ENCODE results near the gene SAA4. TPM values are rescaled to one million over a fixed set of nuclear protein-coding genes. Genes with fewer than 3 reads are reported as not detected.

The SAA4 gene
- total and polyA plus RNA-seq, 2 of the 8 experiments (the other 6 are each of a cell fraction or from before 2014, with no cell fraction given) = not detected

GRCh38 chr11:18229501-18229900, 7.1 kb downstream of the SAA4 start:
- FAIRE-seq = no peak

More at GRCh38 chr11:18229501-18229900, 7.1 kb downstream of the SAA4 start:
- no peaks in the 10 kb centered on the region for H3K23me2 ChIP-seq (ENCODE audit: low read depth, low read length)
- H3K56ac ChIP-seq (replicated peaks; ENCODE audit: insufficient read length, low read depth, low read length) = no peak overlapping the region
- H3K27ac ChIP-seq (ENCODE audit: low read depth, low read length) = no peak overlapping the region
- H3K27me3 ChIP-seq (replicated peaks in 1 of 4; ENCODE audit: control insufficient read depth in 3 of 4, extremely low read depth in 1 of 4, insufficient read depth in 3 of 4, low read length in 3 of 4) = no peaks in the 10 kb centered on the region
- H2AK5ac ChIP-seq (ENCODE audit: low read depth, low read length) = no peak overlapping the region; the same call in 1 of the 2 replicates
- H4K20me1 ChIP-seq (replicated peaks in 1 of 2; ENCODE audit: control insufficient read depth in 1 of 2, insufficient read depth in 2 of 2, low read length in 2 of 2) = no peaks in the 10 kb centered on the region
- no peak overlapping the region for H2BK12ac ChIP-seq (ENCODE audit: low read depth, low read length)
- H3K4ac ChIP-seq (replicated peaks; ENCODE audit: insufficient read length, low read depth, low read length) = no peak overlapping the region
- no peak overlapping the region for H3K18ac ChIP-seq (ENCODE audit: extremely low read depth, low read length)
- no peak overlapping the region for H2BK15ac ChIP-seq (ENCODE audit: low read length)
- H2BK120ac ChIP-seq (replicated peaks; ENCODE audit: low read depth, low read length) = no peak overlapping the region
- no peak overlapping the region for H4K5ac ChIP-seq (ENCODE audit: insufficient read length, low read depth, low read length)
- CTCF ChIA-PET (ENCODE audit: partially characterized antibody) = interaction anchor here (3.9 to 4.8 kb wide), 2 partner anchors 14 to 26 kb away, joined by 10 to 17 read pairs; no protein-coding TSS in a partner anchor
- no peak overlapping the region for H4K91ac ChIP-seq (replicated peaks; ENCODE audit: insufficient read length, low read length)
- TF ChIP-seq PHF8 (conservative IDR thresholded peaks at IDR 0.05; ENCODE audit: low read depth, low read length) = no peak
- no peaks in the 10 kb centered on the region for H3K79me2 ChIP-seq (ENCODE audit: control insufficient read depth in 1 of 2, insufficient read depth in 2 of 2, low read length in 2 of 2)
- no peak overlapping the region for H3K23ac ChIP-seq (ENCODE audit: insufficient read length)
- H3K9ac ChIP-seq (replicated peaks in 1 of 4; ENCODE audit: extremely low read depth in 1 of 4, low read depth in 3 of 4, low read length in 3 of 4) = no peak overlapping the region
- no peak overlapping the region for H2BK20ac ChIP-seq (ENCODE audit: low read length)
- DNase-seq (ENCODE audit: low read depth in 1 of 2, low spot score in 2 of 2) = no peak
- H3K4me3 ChIP-seq (ENCODE audit: extremely low read depth in 1 of 4, insufficient read depth in 2 of 4, low read depth in 3 of 4, low read length in 4 of 4) = no peak overlapping the region
- no peak overlapping the region for H2AFZ ChIP-seq (ENCODE audit: low read length)
- POLR2A ChIA-PET (ENCODE audit: partially characterized antibody) = no interaction called here
- no peak overlapping the region for H2BK5ac ChIP-seq (ENCODE audit: low read depth, low read length)
- H4K8ac ChIP-seq (ENCODE audit: extremely low read depth, insufficient read depth, low read length) = no peak overlapping the region
- H3K4me2 ChIP-seq (ENCODE audit: insufficient read depth in 1 of 2, low read depth in 2 of 2, low read length in 2 of 2) = no peak overlapping the region
- 92% methylated on average over 2 of the region's 3 CpGs; no CpG with 5 or more reads in 1 of the 2 experiments for WGBS, 2 experiments (ENCODE audit: extremely low coverage in 1 of 2, insufficient coverage in 1 of 2, insufficient read length in 1 of 2, insufficient replicate concordance in 2 of 2, low coverage in 1 of 2, low lambda C conversion rate in 2 of 2, missing lambda C conversion rate in 1 of 2)
- H3K14ac ChIP-seq (ENCODE audit: insufficient read length) = no peak overlapping the region
- H3K4me1 ChIP-seq (replicated peaks in 1 of 4; ENCODE audit: control insufficient read depth in 3 of 4, insufficient read depth in 4 of 4, low read length in 3 of 4) = no peaks in the 10 kb centered on the region
- H3K79me1 ChIP-seq (ENCODE audit: low read depth, low read length) = no peaks in the 10 kb centered on the region
- H3K9me3 ChIP-seq (ENCODE audit: insufficient read depth in 2 of 2, low read depth in 1 of 2, low read length in 1 of 2) = no peaks in the 10 kb centered on the region
- H3K36me3 ChIP-seq (ENCODE audit: control insufficient read depth in 2 of 4, insufficient read depth in 4 of 4, low read length in 3 of 4) = no peaks in the 10 kb centered on the region
